Measurements from ENCODE around the gene NCS1.

NCS1 gene

DNA sequence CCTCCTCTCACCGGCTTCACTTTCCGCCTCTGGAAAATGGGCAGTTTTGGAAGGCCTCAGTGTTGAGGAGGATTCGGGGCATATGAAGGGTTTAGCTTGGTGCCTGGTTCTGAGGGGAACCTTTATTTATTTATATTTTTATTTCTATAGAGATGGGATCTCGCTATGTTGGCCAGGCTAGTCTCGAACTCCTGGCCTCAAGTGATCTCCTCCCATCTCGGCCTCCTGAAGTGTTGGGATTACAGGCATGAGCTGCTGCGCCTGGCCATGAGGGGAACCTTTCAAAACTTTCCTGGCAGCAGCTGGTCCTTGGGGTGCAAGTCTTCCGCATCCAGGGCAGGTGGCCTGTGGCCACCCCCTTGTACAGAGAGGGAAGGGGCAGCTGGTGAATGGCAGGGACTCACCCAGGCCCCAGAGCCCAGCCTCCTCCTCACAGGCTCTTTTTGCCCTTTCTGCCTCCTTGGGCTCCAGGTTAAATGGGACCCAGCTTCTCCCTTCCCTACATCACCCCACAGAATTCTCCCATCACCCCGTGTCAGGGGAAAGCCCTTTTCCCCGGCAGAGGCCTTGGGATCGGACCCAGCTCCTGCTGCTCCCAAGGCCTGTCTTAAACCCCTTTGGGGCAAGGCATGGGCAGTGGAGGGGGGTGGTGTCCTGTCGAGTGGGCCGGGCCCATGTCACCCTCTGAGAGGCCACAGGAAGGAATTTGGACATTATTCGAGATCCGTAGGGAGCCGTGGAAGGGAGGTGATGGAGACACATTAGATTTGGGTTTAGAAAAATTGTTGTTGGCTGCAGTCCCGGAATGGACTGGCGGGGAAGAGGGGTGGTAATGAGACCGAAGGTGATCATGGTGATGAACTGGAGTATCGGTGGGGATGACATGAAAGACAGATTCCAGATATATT lies 5.9 kb downstream of the NCS1 start:
- DNase-seq (ENCODE audit: low read depth): no peak

- no peak for DNase-seq (ENCODE audit: low read depth)
Observed at GRCh38 chr9:130179331-130179907, 7.2 kb downstream of the NCS1 start.

- no peak for DNase-seq (ENCODE audit: low read depth)
Observed at GRCh38 chr9:130180516-130180915, 8.3 kb downstream of the NCS1 start.

DNA sequence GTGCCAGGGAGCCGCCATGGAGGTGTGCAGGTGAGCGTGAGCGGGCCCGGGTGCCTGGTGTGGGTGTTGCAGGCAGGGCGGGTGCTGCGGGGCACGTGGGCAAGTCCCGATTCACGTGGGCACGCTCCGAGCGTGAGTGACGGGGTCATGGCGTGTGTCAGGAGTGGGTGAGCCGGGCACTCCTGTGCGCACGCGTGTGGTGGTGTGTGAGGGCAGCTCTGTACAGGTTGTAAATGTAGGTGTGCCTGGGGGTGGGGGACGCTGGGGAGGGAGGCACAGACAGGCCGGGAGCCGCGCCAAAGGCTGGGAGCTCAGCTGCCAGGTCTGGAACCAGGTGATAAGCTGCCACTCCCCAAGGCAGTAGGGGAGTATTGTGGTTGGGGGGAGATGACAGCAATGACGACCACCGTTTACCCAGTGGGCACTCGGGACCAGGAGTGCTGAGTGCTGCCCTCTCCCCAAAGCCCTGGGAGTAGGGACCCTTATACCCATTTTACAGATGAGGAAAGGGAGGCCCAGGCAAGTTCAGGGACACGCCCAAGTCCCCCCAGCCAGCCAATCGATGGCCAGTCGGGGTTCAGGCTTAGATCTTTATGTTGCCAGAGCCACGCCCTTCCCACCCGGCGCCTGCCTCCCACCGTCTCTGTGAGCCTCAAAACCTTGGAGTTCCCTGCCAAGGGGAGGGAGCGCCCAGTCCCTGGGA lies 9.6 kb downstream of the NCS1 start:
- DNase-seq (ENCODE audit: low read depth): no peak

DNA sequence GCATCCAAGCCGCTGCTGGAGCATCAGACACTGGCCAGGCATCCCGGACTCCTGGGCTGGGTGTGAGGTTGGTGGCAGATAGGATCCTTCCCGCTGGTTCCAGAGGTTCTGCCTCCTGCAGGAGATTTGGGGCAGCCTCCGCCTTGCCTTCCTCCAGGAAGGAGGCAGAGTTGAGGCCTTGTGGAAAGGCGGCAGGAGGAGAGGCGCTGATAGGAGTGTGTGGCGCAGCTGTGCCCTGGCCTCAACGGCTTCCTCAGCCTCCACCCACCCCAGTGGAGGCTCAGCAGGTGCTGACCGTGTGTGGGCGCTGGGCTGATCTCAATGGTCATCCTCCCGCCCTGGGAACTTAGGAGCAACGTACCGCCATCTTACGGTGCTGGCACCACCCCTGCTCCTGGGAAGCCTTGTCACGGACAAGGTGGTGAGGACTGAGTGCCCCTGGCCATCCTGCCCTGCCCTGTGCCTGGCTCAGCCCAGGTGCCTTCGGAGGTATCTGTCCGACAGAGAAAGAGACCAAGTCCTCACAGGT lies 10.2 kb downstream of the NCS1 start:
- DNase-seq (ENCODE audit: low read depth): no peak

GRCh38 chr9:130183133-130183762 lies 11.0 kb downstream of the NCS1 start:
- DNase-seq (ENCODE audit: low read depth): no peak

DNA sequence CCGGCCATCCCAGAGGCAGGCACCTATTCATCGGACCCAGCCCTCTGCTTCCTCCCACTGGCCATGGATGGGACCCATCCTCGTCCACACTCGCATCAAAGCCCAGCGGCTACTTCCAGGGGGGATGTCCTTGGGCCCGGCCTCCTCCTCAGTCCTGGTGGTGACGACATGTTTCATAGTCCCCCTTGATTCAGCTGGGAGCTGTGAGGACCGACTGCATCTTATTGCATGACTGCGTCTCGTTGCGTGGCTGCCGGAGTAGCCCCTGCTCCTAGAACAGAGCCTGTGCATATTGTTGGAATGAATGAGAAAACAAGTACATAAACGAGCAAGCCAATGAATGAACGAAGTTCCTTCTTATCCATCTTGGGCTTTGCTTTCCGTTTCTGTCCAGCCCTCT lies 12.8 kb downstream of the NCS1 start:
- no peak for DNase-seq (ENCODE audit: low read depth)

DNA sequence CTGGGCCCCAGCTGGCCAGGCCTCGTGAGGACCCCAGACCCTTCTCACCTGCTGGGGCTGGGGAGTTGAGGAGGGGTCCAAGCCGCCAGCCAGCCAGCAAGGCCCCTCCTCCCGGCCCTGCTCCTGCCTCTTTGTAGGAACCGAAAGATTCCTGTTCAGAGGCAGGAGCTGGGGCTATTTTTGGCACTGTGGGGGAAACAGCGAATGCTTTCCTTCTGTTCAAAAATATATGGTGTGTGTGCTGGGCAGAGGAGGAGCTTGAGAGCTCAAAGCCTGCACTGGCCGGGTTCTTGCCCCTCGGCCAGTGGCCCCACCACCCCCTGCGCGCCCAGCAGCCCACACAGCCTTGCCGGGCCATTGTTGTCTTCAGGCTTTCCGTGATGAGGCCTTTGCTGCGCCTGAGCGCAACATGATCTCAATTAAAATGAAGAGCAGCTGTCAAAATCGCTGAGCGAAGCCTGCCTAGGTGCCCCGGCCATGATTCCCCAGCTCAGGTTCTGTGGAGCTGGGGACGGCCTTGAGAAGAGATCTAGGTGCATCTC lies 13.4 kb downstream of the NCS1 start:
- no peak for DNase-seq (ENCODE audit: low read depth)

GRCh38 chr9:130186051-130186450 lies 13.8 kb downstream of the NCS1 start:
- no peak for DNase-seq (ENCODE audit: low read depth)

DNA sequence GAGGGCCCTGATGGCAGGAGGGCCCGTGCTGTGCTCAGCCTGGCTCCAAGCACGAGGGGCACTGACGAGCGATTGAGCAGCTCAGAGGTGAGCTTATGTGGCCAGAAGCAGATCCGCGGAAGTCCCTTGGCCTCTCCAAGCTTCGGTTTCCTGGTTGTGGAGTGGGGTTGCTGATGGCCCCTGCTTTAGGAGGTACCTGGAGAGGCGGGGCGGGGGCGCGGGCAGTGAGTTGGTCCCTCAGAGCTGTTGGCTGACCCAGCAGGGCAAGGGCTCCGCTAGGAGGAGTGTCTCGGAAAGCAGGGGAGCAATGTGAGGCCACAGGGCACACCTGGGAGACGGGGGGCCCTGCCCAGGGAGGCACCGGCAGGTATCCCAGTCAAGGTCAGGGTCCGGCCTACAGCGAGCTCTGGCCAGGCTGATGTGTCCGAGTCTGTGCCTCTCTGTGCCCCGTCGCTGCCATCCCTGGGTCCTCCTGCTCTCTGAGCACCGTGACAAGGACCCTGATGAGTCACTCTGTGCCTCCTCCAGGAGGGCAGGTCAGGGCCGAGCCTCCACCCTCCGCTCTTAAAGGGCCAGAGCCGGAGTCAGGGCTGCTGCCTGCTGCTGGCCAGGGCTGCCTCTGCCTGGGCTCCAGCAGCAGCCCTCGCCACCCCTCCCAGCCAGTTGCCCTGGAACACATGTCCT lies 14.8 kb downstream of the NCS1 start:
- no peak for DNase-seq (ENCODE audit: low read depth)

DNA sequence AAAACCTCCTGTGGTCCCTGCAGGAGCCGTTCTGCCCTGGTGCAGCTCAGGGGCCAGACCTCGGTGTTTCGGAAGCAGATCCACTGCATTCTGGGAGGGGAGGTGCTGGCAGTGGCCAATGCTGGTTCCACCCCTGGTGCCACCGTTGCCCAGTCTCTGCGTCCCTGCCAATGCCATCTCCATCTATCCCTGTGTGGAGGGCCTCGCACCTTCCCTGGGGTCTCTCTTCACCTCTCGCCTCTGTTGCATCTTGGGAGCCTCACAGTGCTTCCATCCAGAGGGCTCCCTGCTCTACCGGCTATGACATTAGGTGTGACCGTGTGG lies 15.3 kb downstream of the NCS1 start:
- DNase-seq (ENCODE audit: low read depth): no peak

DNA sequence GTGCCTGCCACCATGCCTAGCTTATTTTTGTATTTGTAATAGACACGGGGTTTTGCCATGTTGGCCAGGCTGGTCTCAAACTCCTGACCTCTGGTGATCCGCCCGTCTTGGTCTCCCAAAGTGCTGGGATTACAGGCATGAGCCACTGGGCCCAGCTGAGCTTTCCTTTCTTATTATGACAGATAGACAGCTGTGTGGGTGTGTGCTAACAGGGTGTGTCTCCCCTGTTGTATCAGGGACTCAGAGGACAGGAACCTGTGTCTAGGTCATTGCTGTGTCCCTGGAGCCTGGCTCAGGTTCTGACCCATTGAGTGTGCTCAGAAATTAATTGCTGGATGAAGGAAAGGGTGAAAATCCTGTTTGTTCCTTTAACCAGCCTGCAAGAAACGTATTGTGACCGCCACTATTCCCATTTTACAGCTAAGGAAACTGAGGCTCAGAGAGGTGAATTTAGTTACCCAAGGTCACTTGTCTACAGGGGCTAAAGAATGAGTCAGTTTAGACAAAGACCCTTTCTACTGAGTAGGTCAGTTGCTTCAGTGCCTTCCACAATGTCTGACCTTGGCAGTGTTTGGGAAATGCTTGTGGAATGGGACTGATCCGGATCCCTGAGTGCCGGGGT lies 16.8 kb downstream of the NCS1 start:
- DNase-seq (ENCODE audit: low read depth): no peak

DNA sequence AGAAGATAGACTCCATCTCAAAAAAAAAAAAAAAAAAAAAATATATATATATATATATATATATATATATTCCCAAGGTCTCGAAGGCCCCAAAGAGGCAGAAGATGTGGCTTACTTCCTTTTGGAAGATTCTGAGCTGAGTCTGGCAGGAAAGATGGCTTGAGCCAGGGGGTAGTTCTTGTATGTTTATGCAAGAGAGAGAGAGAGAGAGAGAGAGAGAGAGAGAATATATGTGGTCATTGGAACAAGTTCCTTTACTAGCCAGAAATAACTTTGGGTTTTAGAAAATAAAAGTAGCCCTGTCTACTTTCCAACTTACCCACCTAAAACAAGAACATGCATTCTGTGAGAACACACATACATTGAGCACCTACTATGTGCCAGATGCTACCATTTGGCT lies 17.6 kb downstream of the NCS1 start:
- no peak for DNase-seq (ENCODE audit: low read depth)

GRCh38 chr9:130191068-130191748 lies 19.0 kb downstream of the NCS1 start:
- no peak for DNase-seq (ENCODE audit: low read depth)

GRCh38 chr9:130191749-130192120 lies 19.5 kb downstream of the NCS1 start:
- no peak for DNase-seq (ENCODE audit: low read depth)

GRCh38 chr9:130192382-130192999 lies 20.3 kb downstream of the NCS1 start:
- no peak for DNase-seq (ENCODE audit: low read depth)

- DNase-seq (ENCODE audit: low read depth): no peak
Observed at GRCh38 chr9:130193103-130193502, 20.9 kb downstream of the NCS1 start.

DNA sequence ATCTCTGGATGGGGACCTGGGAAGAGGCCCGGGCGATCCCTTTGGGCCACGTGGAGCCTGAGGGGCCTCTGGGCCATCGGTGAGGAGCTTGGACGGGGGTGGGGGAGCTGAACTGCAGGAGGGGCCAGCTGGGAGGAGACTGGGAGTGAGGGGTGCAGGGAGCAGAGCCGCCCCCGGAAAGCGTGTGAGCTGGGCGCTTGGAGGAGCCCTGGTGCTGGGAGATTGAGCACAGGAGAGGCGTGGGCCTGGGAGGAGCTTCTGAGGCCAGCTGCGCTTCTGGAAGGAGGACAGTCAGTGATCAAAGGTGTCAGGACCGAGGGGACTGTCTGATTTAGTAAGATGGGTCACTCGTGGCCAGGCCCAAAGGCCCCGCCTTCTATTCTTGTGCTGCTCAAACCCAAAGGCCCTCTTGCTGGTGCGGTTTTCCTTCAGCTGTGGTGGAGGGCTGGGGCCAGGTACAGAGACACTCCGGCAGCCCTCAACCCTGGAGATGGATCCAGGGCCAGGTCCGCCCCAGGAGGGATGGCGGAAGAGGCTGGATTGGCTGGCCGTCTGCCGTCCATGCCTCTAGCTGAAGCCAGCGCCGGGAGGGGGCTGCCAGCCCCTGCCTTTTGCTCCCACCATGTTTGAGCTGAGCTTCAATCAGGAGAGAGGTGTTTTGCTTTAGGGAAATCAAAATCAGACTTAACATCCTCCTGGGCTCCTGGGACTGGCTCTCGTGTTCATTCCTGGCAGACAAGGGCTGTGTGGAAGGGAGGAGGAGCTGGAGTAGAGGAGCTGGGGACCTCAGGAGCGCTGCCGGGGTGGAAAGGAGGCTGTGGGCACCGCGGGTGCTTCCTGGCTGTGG lies 21.6 kb downstream of the NCS1 start:
- DNase-seq (ENCODE audit: low read depth): no peak

DNA sequence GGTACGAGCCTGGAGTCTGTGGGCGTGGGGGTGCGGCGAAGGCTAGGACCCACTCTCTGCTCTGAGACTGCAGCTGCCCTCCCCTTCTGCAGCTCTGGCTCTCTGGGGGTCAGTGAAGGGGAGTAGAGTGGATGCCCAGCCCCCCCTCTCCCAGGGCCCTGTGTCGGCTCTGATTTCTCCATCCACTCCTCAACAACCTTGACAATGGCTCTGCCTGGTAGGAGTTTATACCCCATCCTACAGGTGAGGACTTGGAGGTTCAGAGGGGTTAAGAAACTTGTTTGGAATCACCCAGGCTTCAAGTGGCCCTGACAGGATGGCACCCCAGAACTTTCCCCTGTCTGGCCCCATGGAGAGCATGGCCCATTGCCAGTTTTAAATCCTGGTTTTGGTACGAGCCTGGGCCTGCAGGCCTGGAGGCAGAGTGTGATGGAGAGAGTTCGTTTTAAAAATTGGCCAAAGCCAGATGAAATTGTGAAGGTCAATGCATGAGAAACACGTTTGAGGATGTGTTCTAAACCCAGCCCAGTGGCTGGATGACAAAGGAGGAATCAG lies 22.3 kb downstream of the NCS1 start:
- no peak for DNase-seq (ENCODE audit: low read depth)
